Fibroblast of villous mesenchyme (primary cell): ENCODE results near the gene CEBPB. TPM values are rescaled to one million over a fixed set of nuclear protein-coding genes. Genes with fewer than 3 reads are reported as not detected.

Experiments used
- DNase-seq: peaks from one replicate; pipeline ENCODE4 v3.0.0-alpha.2; 2010; ENCODE audit warnings: low read depth
- H3K4me3 ChIP-seq: 2 replicates; pipeline ENCODE4 v1.5.1; 2011; ENCODE audit warnings: low read depth, mild to moderate bottlenecking, low read length
- CTCF ChIP-seq: IDR thresholded peaks from 2 replicates; pipeline ENCODE4 v1.5.1; 2012; ENCODE audit warnings: low read depth, mild to moderate bottlenecking, low read length; ENCODE audit not compliant: insufficient read depth
- total RNA-seq: library from RNA; depleted of rRNA; stranded (reverse); fragments of >200 nt; gene quantifications from 2 replicates; pipeline ENCODE4 v1.2.3, GENCODE V29; 2012

The CEBPB gene
- total RNA-seq, 1 donor, result 70.4 TPM

GRCh38 chr20:50215926-50216325 is 25.3 kb downstream of the CEBPB start:
- TF ChIP-seq CTCF, result no peak
- H3K4me3 ChIP-seq, result no peak overlapping the region
- DNase-seq, result no peak

GRCh38 chr20:50216543-50217206 is 26.0 kb downstream of the CEBPB start:
- no peak overlapping the region for H3K4me3 ChIP-seq
- no peak for TF ChIP-seq CTCF
- no peak for DNase-seq

- no peak for DNase-seq
- no peak for TF ChIP-seq CTCF
- H3K4me3 ChIP-seq, result no peak overlapping the region
Observed at GRCh38 chr20:50217207-50217949, 26.7 kb downstream of the CEBPB start.

GRCh38 chr20:50218987-50219435 is 28.4 kb downstream of the CEBPB start:
- TF ChIP-seq CTCF, result no peak
- DNase-seq, result peak; percentile 30

GRCh38 chr20:50219600-50219999 is 29.0 kb downstream of the CEBPB start:
- TF ChIP-seq CTCF, result no peak
- no peak overlapping the region for H3K4me3 ChIP-seq
- no peak for DNase-seq

More at GRCh38 chr20:50218987-50219435, 28.4 kb downstream of the CEBPB start:
- no peak overlapping the region for H3K4me3 ChIP-seq

GRCh38 chr20:50220093-50220893 is 29.7 kb downstream of the CEBPB start:
- no peak for DNase-seq
- H3K4me3 ChIP-seq, result no peak overlapping the region
- TF ChIP-seq CTCF, result no peak
